Adrenal gland (tissue), 12 donors: ENCODE measurements around the gene PLOD3. TPM values are rescaled to one million over a fixed set of nuclear protein-coding genes. Genes with fewer than 3 reads are reported as not detected.
A peak's percentile ranks its signal among the peaks of the same experiment; 100 is the strongest.

Experiments
- DNase-seq, 7 donors: peaks; one replicate each; pipeline ENCODE4 v3.0.0-alpha.2; 2019 to 2020
- H3K27ac ChIP-seq, 5 donors: fragments of 200-600 bp; sonication (generic) in 4 of 5; 1 replicate in 3 of 5; 2 replicates in 2 of 5; pipeline versions ENCODE4 v1.5.1 to v1.8.0; 2016 to 2020; ENCODE audit warnings: mild to moderate bottlenecking in 1 of 5
- H3K27me3 ChIP-seq: fragments of 200-600 bp; 2 replicates; pipeline ENCODE4 v1.8.0; 2021
- H3K36me3 ChIP-seq, 2 donors: fragments of 200-600 bp; replicated peaks in 1 of 2; 1 replicate in 1 of 2; 2 replicates in 1 of 2; pipeline versions ENCODE4 v1.5.1 to v1.8.0; 2018 to 2022
- H3K4me1 ChIP-seq, 2 donors: fragments of 200-600 bp; replicated peaks in 1 of 2; 1 replicate in 1 of 2; 2 replicates in 1 of 2; pipeline versions ENCODE4 v1.5.1 to v1.8.0; 2018 to 2021
- H3K4me3 ChIP-seq, 4 donors: fragments of 200-600 bp; sonication (generic) in 3 of 4; one replicate each; pipeline ENCODE4 v1.5.1; 2016 to 2018
- H3K9me3 ChIP-seq, 3 donors: fragments of 200-600 bp; sonication (generic) in 1 of 3; replicated peaks in 1 of 3; 1 replicate in 2 of 3; 2 replicates in 1 of 3; pipeline versions ENCODE4 v1.5.1 to v1.8.0; 2016 to 2021
- CTCF ChIP-seq, 6 experiments: fragments of 450-650 bp in 4 of 6; fragments of 200-600 bp in 2 of 6; sonication (generic) in 1 of 6; IDR thresholded peaks; 1 replicate in 5 of 6; 2 replicates in 1 of 6; pipeline versions ENCODE4 v1.5.1 to v1.8.0; 2016 to 2021; ENCODE audit warnings: antibody characterized with exemption in 6 of 6, mild to moderate bottlenecking in 2 of 6, moderate library complexity in 1 of 6
- POLR2A ChIP-seq, 2 donors: fragments of 450-650 bp; IDR thresholded peaks; one replicate each; pipeline ENCODE4 v1.6.1; 2017; ENCODE audit warnings: antibody characterized with exemption in 2 of 2, mild to moderate bottlenecking in 2 of 2, moderate library complexity in 1 of 2
- WGBS, 4 donors: extraction: QIAGEN DNeasy Blood & Tissue Kit in 2 of 4; methylation state at CpG; one replicate each; pipeline versions ENCODE4 v1.1.5 to v1.1.7; 2013 to 2017; 5-methylcytosine and 5-hydroxymethylcytosine counted together
- intact Hi-C, 2 donors: fragments of 100-400 bp; cut with DNase I; formaldehyde crosslinking; loops; one replicate each; pipeline versions ENCODE4 v1.14.1 to v1.15.0; 2022 to 2023
- polyA plus RNA-seq, 3 donors: library from polyadenylated mRNA; stranded (reverse); fragments of 200-250 nt in 2 of 3; fragments of 350-450 nt in 1 of 3; fragmentation: Illumina TruSeq in 1 of 3; extraction: RNeasy Lipid Tissue Mini Kit (QIAGEN cat#74804) in 1 of 3; gene quantifications; one replicate each; pipeline ENCODE4 v1.2.3, GENCODE V29; 2013 to 2014
- total RNA-seq, 9 donors: library from RNA; depleted of rRNA in 4 of 9; stranded (reverse); fragments of >200 nt in 4 of 9; fragments of 120-200 nt in 1 of 9; fragmentation: NEBNext Ultra II Directional in 1 of 9; extraction: Animal tissue kit (Norgen Biotek cat#: 25700) in 1 of 9; gene quantifications; one replicate each; pipeline versions ENCODE4 v1.1.0 to v1.2.4, GENCODE V29; 2013 to 2023
- donor health status: healthy with polysubstance abuse.
- donor health status: Bipolar disorder and iron deficiency.
- donor health status: DM: yes; HTN: yes; CAD: no.
- donor health status: DM: no; HTN: no; CAD: no.
- donor health status: DM: no; HTN: no; CAD: no.
- donor health status: DM: yes; HTN: yes; CAD: no.

PLOD3 gene
- total and polyA plus RNA-seq, 12 donors: 24.1 to 62.2 (median 51.4) TPM

GRCh38 chr7:101216860-101217387, 457 bp downstream of the PLOD3 start:
- DNase-seq: peak in 1 of 7 donors; percentile 38
- intact Hi-C loops: no loop called here
- no peaks in the 10 kb centered on the region for H3K27me3 ChIP-seq
- H3K27ac ChIP-seq: peak overlapping the region in 3 of 5 donors; percentile 79 to 89 (median 84)
- H3K4me3 ChIP-seq: peak overlapping the region; percentile 32 to 85 (median 72)
- H3K36me3 ChIP-seq: peaks cover 0 to 28% of the 10 kb centered on the region in 2 donors
- no peaks in the 10 kb centered on the region for H3K9me3 ChIP-seq
- WGBS, 4 donors: 0 to 10% (median 1%) methylated on average over 6 to 34 of the region's 34 CpGs
- TF ChIP-seq POLR2A (IDR thresholded peaks at IDR 0.05) (no peak), CTCF (IDR thresholded peaks at IDR 0.05) (no peak)
- peaks cover 3 to 36% of the 10 kb centered on the region in 2 donors for H3K4me1 ChIP-seq

DNA sequence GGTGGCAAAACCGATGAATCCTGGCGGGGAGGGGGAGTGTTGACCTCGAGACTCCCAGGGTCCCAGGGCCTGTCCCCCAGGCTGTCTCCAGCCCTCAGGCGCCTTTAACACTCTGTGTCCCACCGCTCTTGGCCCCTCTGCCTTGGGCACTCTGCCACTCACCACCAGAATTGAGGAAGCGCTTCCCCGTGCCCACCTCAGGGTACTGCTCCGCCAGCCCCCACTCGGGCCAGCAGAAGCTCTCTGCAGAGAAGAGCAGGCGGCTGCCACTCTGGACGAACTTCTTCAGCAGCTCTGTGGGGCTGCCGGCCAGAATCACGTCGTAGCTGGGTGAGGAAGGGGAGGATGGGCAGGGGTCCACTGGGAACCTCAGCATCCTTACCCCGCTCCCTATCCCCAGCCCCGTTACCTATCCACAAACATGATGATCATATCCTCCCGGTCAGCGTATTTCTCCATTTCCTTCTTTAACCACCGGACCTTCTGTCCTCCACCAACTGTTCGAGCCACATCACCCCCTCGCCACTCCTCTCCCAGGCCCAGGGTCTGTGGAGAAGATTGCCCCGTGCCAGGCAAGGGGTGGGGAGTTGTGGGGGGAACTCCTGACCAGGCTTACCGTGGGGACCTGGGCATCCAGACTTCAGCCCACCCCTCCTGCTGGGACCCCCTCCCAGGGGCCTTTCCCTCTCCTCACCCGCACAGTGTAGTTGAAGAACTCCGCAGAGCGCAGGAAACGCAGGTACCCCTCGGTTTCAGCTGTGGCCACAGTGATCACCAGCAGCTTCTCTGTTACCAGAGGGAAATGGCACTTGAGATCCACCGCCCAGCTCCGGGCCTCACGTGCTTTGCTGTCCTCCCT, 1.2 kb downstream of the PLOD3 start:
- Histone ChIP-seq H3K27ac (peak overlapping the region in 1 of 5 donors; percentile 89), H3K4me1 (peaks cover 3 to 36% of the 10 kb centered on the region in 2 donors), H3K4me3 (peak overlapping the region in 3 of 4 donors; percentile 32 to 85 (median 85)), H3K9me3 (no peaks in the 10 kb centered on the region), H3K27me3 (no peaks in the 10 kb centered on the region), H3K36me3 (peaks cover 0 to 35% of the 10 kb centered on the region in 2 donors)
- no peak for DNase-seq
- TF ChIP-seq POLR2A (IDR thresholded peaks at IDR 0.05) (no peak), CTCF (IDR thresholded peaks at IDR 0.05) (no peak)
- intact Hi-C loops: no loop called here
- 66 to 73% (median 68%) methylated on average over 25 to 31 of the region's 31 CpGs for WGBS, 4 donors

GRCh38 chr7:101212014-101212413, 5.4 kb downstream of the PLOD3 start:
- Histone ChIP-seq H3K4me3 (no peak overlapping the region), H3K4me1 (peaks cover 3 to 11% of the 10 kb centered on the region in 2 donors), H3K9me3 (no peaks in the 10 kb centered on the region), H3K27ac (no peak overlapping the region), H3K36me3 (peaks cover 0 to 63% of the 10 kb centered on the region in 2 donors), H3K27me3 (no peaks in the 10 kb centered on the region)
- WGBS, 4 donors: 93 to 96% (median 96%) methylated on average over 8 of the region's 8 CpGs
- intact Hi-C loops: loop anchor here in 1 of 2 donors (5.0 kb wide), 1 partner anchor 35 kb away; the partner anchor contains the start of gene FIS1
- TF ChIP-seq POLR2A (IDR thresholded peaks at IDR 0.05): no peak
- TF ChIP-seq CTCF (IDR thresholded peaks at IDR 0.05): no peak
- no peak for DNase-seq

GRCh38 chr7:101211501-101211900, 5.9 kb downstream of the PLOD3 start:
- Histone ChIP-seq H3K9me3 (no peaks in the 10 kb centered on the region), H3K27me3 (no peaks in the 10 kb centered on the region), H3K4me1 (peaks cover 2 to 7% of the 10 kb centered on the region in 2 donors), H3K36me3 (peaks cover 0 to 63% of the 10 kb centered on the region in 2 donors), H3K27ac (no peak overlapping the region), H3K4me3 (no peak overlapping the region)
- 96% methylated on average over 9 to 24 of the region's 24 CpGs; no CpG with 5 or more reads in 1 of the 4 donors for WGBS, 4 donors
- TF ChIP-seq CTCF (IDR thresholded peaks at IDR 0.05) (no peak), POLR2A (IDR thresholded peaks at IDR 0.05) (no peak)
- intact Hi-C loops: loop anchor here in 1 of 2 donors (5.0 kb wide), 1 partner anchor 36 kb away; the partner anchor contains the start of gene FIS1
- no peak for DNase-seq
